Measurements from ENCODE around the gene SPOP. TPM values are rescaled to one million over a fixed set of nuclear protein-coding genes. Genes with fewer than 3 reads are reported as not detected.

Gene SPOP
- total RNA-seq, 1 experiment from 2014 or later, result 58.0 TPM

DNA sequence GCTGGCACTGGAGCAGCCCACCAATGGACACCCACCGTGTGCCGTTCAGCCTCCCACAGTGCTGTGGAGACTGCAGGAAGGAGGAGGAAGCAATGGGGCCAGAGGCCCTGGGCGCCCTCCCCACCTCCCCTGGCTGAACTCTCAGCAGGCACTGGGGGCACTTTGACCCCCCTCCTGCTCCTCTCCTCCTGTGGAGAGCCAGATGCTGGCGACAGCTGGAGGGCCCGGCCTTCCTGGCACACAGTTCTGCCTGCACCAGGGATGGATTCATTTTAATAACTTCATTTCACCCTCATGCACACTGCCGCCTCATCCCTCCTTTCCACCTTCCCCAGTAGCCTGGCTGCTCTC lies 96.3 kb downstream of the SPOP start:
- TF ChIP-seq, protein P1, sequence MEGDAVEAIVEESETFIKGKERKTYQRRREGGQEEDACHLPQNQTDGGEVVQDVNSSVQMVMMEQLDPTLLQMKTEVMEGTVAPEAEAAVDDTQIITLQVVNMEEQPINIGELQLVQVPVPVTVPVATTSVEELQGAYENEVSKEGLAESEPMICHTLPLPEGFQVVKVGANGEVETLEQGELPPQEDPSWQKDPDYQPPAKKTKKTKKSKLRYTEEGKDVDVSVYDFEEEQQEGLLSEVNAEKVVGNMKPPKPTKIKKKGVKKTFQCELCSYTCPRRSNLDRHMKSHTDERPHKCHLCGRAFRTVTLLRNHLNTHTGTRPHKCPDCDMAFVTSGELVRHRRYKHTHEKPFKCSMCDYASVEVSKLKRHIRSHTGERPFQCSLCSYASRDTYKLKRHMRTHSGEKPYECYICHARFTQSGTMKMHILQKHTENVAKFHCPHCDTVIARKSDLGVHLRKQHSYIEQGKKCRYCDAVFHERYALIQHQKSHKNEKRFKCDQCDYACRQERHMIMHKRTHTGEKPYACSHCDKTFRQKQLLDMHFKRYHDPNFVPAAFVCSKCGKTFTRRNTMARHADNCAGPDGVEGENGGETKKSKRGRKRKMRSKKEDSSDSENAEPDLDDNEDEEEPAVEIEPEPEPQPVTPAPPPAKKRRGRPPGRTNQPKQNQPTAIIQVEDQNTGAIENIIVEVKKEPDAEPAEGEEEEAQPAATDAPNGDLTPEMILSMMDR (IDR thresholded peaks at IDR 0.05), result no peak
- TF ChIP-seq, protein P2, sequence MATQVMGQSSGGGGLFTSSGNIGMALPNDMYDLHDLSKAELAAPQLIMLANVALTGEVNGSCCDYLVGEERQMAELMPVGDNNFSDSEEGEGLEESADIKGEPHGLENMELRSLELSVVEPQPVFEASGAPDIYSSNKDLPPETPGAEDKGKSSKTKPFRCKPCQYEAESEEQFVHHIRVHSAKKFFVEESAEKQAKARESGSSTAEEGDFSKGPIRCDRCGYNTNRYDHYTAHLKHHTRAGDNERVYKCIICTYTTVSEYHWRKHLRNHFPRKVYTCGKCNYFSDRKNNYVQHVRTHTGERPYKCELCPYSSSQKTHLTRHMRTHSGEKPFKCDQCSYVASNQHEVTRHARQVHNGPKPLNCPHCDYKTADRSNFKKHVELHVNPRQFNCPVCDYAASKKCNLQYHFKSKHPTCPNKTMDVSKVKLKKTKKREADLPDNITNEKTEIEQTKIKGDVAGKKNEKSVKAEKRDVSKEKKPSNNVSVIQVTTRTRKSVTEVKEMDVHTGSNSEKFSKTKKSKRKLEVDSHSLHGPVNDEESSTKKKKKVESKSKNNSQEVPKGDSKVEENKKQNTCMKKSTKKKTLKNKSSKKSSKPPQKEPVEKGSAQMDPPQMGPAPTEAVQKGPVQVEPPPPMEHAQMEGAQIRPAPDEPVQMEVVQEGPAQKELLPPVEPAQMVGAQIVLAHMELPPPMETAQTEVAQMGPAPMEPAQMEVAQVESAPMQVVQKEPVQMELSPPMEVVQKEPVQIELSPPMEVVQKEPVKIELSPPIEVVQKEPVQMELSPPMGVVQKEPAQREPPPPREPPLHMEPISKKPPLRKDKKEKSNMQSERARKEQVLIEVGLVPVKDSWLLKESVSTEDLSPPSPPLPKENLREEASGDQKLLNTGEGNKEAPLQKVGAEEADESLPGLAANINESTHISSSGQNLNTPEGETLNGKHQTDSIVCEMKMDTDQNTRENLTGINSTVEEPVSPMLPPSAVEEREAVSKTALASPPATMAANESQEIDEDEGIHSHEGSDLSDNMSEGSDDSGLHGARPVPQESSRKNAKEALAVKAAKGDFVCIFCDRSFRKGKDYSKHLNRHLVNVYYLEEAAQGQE (IDR thresholded peaks at IDR 0.05; ENCODE audit: insufficient read depth in 1 of 2, low read depth in 2 of 2, low read length in 1 of 2), result no peak
- TF ChIP-seq TCF7L2 (IDR thresholded peaks at IDR 0.05; ENCODE audit: low read depth, low read length) (no peak), SIN3A (IDR thresholded peaks at IDR 0.05; ENCODE audit: borderline replicate concordance, insufficient read depth, low read depth, low read length) (no peak), POLR2AphosphoS5 (IDR thresholded peaks at IDR 0.05; ENCODE audit: low read depth, low read length) (no peak)
- CTCF ChIA-PET, result no interaction called here

DNA sequence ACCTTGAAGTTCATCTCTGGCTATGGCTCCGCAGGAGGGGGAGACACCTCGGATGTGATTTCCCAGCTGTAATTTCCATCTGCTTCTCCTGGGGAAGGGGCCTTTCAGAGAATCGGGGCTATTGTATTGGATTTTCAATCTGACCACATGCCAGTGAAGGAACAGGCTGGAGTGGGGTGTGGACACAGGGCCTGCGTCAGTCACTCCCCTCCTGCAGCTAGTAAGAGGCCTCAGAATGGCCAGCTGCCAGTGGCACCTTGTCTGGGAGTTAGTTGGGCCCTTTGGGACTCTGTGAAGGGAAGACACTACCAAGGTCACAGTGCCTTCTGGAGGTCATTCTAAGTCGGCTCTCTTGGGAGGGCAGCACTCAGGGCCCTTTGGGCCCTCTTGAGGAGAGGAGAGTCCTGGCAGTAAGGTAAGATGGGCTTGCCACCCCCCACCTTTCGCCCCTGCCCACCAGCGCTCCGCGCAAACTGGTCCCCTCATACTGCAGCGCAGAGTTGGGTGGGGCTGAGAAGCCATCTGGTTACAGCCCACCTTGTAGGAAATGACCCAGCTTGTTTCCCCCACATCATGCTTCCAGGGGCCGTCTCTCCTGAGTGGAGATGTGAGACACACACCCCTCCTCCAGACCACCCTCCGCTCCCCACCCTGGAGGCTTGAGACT lies 96.8 kb downstream of the SPOP start:
- Histone ChIP-seq H3K27me3 (ENCODE audit: control insufficient read depth, insufficient read depth, low read length) (no peaks in the 10 kb centered on the region), H3K4me3 (ENCODE audit: low read depth in 2 of 2, low read length in 2 of 2) (no peak overlapping the region), H3K27ac (ENCODE audit: low read length) (no peak overlapping the region), H3K4me1 (ENCODE audit: control insufficient read depth, insufficient read depth, low read length) (peaks cover 9% of the 10 kb centered on the region), H3K9me3 (ENCODE audit: control insufficient read depth, insufficient read depth, low read depth, low read length) (no peaks in the 10 kb centered on the region), H3K36me3 (ENCODE audit: control insufficient read depth, insufficient read depth, low read length) (no peaks in the 10 kb centered on the region)
- POLR2A ChIA-PET, result no interaction called here
- ATAC-seq (no peak), DNase-seq (ENCODE audit: low read depth, low spot score) (no peak)
- intact Hi-C loops (cut with micrococcal nuclease; ENCODE audit: unreplicated experiment) (no loop called here), in situ Hi-C loops (cut with HindIII; ENCODE audit: low pct_unique_long_range_greater_than_20kb, low sequenced_read_pairs) (no loop called here)
- CTCF ChIA-PET, result no interaction called here
- no TSS peak for BruUV-seq (replicated peaks)
- TF ChIP-seq, protein P1 (IDR thresholded peaks at IDR 0.05), result no peak
- TF ChIP-seq POLR2AphosphoS5 (IDR thresholded peaks at IDR 0.05; ENCODE audit: low read depth, low read length), result no peak
- TF ChIP-seq SIN3A (IDR thresholded peaks at IDR 0.05; ENCODE audit: borderline replicate concordance, insufficient read depth, low read depth, low read length), result no peak
- TF ChIP-seq, protein P2 (IDR thresholded peaks at IDR 0.05; ENCODE audit: insufficient read depth in 1 of 2, low read depth in 2 of 2, low read length in 1 of 2), result no peak
- TF ChIP-seq TCF7L2 (IDR thresholded peaks at IDR 0.05; ENCODE audit: low read depth, low read length), result no peak

More for the DNA sequence above, 96.3 kb downstream of the SPOP start:
- Histone ChIP-seq H3K27ac (ENCODE audit: low read length) (no peak overlapping the region), H3K36me3 (ENCODE audit: control insufficient read depth, insufficient read depth, low read length) (no peaks in the 10 kb centered on the region), H3K9me3 (ENCODE audit: control insufficient read depth, insufficient read depth, low read depth, low read length) (no peaks in the 10 kb centered on the region), H3K27me3 (ENCODE audit: control insufficient read depth, insufficient read depth, low read length) (no peaks in the 10 kb centered on the region), H3K4me1 (ENCODE audit: control insufficient read depth, insufficient read depth, low read length) (peaks cover 9% of the 10 kb centered on the region), H3K4me3 (ENCODE audit: low read depth in 2 of 2, low read length in 2 of 2) (no peak overlapping the region)
- POLR2A ChIA-PET, result no interaction called here
- DNase-seq (ENCODE audit: low read depth, low spot score) (no peak), ATAC-seq (no peak)
- intact Hi-C loops (cut with micrococcal nuclease; ENCODE audit: unreplicated experiment) (no loop called here), in situ Hi-C loops (cut with HindIII; ENCODE audit: low pct_unique_long_range_greater_than_20kb, low sequenced_read_pairs) (no loop called here)
- no TSS peak for BruUV-seq (replicated peaks)
